ENCODE data around the gene PRPH.

DNA sequence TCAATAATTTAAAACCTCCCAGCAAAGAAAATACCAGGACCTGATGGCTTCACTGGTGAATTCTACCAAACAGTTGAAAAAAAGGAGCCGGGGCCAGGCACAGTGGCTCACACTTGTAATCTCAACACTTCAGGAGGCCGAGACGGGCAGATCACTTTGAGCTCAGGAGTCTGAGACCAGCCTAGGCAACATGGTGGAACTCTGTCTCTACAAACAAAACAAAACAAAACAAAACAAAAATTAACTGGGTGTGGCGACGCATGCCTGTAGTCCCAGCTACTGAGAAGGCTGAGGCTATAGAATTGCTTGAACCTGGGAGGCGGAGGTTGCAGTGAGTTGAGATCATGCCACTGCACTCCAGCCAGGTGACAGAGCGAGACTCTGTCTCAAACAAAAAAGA, 14.4 kb downstream of the PRPH start:
- TF ChIP-seq ZNF24 (IDR thresholded peaks at IDR 0.05) (no peak), POLR2A (IDR thresholded peaks at IDR 0.05; ENCODE audit: low read depth, low read length) (no peak), RAD21 (IDR thresholded peaks at IDR 0.05; ENCODE audit: insufficient read depth, low read depth, low read length) (no peak)
